ELR (cell line): Measurements from ENCODE around the gene DGKE.
A peak's percentile ranks its signal among the peaks of the same experiment; 100 is the strongest.

Experiments used
- DNase-seq: peaks from one replicate; pipeline ENCODE4 v3.0.0-alpha.2; 2015; ENCODE audit warnings: low read depth

The DGKE gene

DNA sequence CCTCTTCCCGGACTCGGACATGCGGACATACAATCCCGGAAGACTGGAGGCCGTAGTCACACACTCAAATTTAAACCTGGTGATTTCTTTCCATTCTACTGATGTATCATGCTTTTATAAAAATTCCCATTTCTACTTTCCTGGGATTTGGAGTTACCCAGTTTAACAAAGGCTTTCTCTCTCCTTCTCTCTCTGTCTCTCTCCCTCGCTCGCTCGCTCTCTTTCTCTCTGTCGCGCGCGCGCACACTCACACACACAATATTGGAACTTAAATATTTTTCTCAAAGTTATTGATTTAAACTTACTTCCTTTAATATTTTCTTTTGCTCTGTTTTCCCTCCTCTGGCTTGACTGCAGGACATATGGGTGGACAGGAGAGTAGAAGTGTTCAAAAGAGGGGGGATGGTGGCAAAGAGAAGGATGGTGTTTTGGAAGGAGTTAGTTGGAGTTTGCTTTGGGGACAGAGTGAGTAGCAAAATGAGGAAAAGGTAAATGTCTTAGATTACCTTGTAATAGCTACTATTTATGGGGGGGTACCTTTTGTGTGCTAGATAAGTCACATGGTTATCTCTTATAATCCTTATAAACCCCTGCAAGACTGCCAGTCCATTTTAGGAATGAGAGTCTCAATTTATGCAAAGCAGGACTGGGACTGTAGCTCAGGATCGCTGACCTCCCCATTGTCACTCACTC is 80.8 kb downstream of the DGKE start:
- peak; percentile 48 for DNase-seq

DNA sequence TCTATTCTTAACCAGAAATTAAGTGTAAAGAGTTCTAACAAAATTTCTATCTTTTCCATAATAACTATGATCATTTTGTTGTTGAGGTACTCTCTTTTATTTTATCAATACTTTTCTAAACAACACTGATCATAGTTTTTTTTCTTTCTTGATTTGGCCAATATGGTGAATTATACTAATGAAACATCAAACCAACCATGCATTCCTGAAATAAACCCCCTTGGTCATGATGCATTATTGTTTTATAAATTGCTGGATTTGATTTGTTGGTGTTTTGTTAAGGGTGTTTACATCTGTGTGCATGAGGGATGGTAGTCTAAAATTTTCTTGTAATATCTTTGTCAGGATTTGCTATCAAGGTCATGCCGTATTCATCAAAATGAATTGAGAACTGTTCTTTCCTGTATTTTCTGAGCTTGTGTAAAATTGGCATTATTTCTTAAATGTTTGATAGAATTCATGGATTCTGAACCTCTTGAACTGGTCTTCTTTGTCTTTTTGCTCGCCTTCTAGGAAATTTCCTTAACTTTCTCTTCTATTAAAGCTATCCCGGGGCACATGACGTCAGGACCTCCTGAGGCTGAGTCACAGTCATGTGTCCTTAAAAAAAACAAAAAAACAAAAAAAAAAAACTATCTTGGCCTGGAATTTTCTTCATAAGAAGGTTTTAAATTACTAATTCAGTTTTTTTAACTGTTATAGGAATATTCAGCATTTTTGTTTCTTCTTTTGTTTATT is 83.8 kb downstream of the DGKE start:
- DNase-seq, result peak; percentile 50

DNA sequence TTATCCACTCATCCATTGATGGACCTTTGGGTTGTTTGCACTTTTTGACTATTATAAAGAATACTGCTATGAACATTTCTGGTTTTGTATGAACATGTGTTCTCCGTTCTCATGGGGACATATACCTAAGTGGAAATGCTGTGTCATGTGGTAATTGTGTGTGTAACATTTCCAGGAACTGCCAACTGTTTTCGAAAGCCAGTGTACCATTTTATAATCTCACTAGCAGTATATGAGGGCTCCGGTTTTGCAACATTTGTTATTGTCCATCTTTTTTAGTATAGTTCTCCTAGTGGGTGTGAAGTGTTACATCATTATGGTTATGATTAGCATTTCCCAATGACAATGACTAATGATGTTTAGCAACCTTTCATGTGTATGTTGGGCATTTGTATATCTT is 85.0 kb downstream of the DGKE start:
- peak; percentile 39 for DNase-seq
